ENCODE measurements around the gene KY.

The KY gene

GRCh38 chr3:134644731-134645514 lies 5.9 kb downstream of the KY start:
- no peak for DNase-seq (ENCODE audit: low spot score)

GRCh38 chr3:134643150-134643675 lies 7.6 kb downstream of the KY start:
- DNase-seq (ENCODE audit: low spot score): no peak

- no peak for DNase-seq (ENCODE audit: low spot score)
These were observed 8.2 kb downstream of the KY start for GRCh38 chr3:134642445-134643149.

- DNase-seq (ENCODE audit: low spot score): no peak
These were observed 9.0 kb downstream of the KY start for GRCh38 chr3:134641671-134642300.

GRCh38 chr3:134640872-134641470 lies 9.9 kb downstream of the KY start:
- no peak for DNase-seq (ENCODE audit: low spot score)

GRCh38 chr3:134640378-134640777 lies 10.4 kb downstream of the KY start:
- DNase-seq (ENCODE audit: low spot score): no peak

- no peak for DNase-seq (ENCODE audit: low spot score)
These were observed 12.3 kb downstream of the KY start for GRCh38 chr3:134638385-134639030.

- DNase-seq (ENCODE audit: low spot score): no peak
These were observed 14.4 kb downstream of the KY start for GRCh38 chr3:134636406-134636805.

- no peak for DNase-seq (ENCODE audit: low spot score)
These were observed 20.3 kb downstream of the KY start for GRCh38 chr3:134630506-134630905.

- no peak for DNase-seq (ENCODE audit: low spot score)
These were observed 21.9 kb downstream of the KY start for GRCh38 chr3:134628884-134629283.

- DNase-seq (ENCODE audit: low spot score): no peak
These were observed 23.0 kb downstream of the KY start for GRCh38 chr3:134627831-134628230.

GRCh38 chr3:134625885-134626741 lies 24.7 kb downstream of the KY start:
- DNase-seq (ENCODE audit: low spot score): no peak

GRCh38 chr3:134625462-134625861 lies 25.4 kb downstream of the KY start:
- DNase-seq (ENCODE audit: low spot score): no peak

- no peak for DNase-seq (ENCODE audit: low spot score)
These were observed 26.1 kb downstream of the KY start for GRCh38 chr3:134624537-134625287.

GRCh38 chr3:134623615-134624245 lies 27.1 kb downstream of the KY start:
- no peak for DNase-seq (ENCODE audit: low spot score)

GRCh38 chr3:134622806-134623365 lies 27.9 kb downstream of the KY start:
- DNase-seq (ENCODE audit: low spot score): no peak

GRCh38 chr3:134621854-134622253 lies 29.0 kb downstream of the KY start:
- no peak for DNase-seq (ENCODE audit: low spot score)

GRCh38 chr3:134620476-134621115 lies 30.2 kb downstream of the KY start:
- DNase-seq (ENCODE audit: low spot score): no peak

GRCh38 chr3:134619884-134620445 lies 30.9 kb downstream of the KY start:
- DNase-seq (ENCODE audit: low spot score): no peak
